ENCODE measurements around the gene ZBTB3.
"Not testable (repeated sequence)": the region's sequence is repeated elsewhere in the genome, so short reads cannot be mapped to it uniquely, and the experiment has no call there.

ZBTB3 gene

DNA sequence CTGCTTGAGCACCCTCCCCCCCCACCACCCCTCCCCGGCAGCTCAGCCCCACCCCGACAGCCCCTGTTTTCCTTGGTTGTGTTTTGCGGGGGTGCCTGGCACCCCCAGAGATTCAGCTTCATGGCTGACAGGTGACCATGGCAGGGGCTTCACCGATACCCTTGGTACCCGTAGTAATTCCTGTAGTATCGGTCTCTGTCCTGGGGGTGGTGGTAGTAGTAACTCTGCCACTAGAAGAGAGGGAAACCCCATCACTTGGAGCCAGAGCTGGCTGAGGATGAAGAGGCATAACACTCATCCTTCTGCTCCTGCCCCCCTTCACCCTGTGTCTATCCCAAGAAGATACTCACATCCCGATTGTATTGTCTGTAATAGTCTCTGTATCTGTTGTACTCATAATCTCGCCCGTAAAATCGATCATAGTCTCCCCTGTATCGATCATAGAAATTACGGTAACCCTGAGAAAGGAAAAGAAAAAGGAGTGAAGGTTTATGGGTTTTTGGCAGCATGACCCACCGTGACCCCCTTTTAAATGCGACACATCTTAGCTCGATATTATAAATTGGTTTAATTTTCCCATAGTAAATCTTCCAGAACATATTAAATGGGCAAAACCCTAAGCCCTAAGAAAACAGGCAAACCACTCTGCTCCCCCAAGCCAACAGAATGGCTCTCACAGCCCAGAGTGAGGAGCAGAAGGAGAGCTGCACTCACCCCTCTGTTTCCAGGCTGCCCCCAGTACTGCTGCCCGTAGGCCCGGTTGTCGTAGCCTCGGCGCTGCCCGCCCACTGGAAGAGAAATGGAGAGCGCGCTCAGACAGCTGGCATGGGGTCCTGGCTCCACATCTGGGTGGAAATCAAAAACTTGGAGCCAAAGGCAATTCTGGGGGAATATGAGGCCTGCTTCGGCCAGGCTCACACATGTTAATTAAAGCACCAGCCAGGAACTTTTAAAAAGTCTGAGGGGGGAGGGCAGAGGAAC, 38.5 kb downstream of the ZBTB3 start:
- H3K9ac ChIP-seq (ENCODE audit: low read depth, low read length), result no peak overlapping the region
- H3K4me1 ChIP-seq (ENCODE audit: insufficient read depth, low read length), result no peaks in the 10 kb centered on the region
- peaks cover 34% of the 10 kb centered on the region for H3K36me3 ChIP-seq (ENCODE audit: insufficient read depth, low read length)
- no peaks in the 10 kb centered on the region for H3K9me3 ChIP-seq (ENCODE audit: control insufficient read depth, insufficient read depth, low read length)

- H3K36me3 ChIP-seq (ENCODE audit: insufficient read depth, low read length), result peaks cover 23% of the 10 kb centered on the region
- H3K9me3 ChIP-seq (ENCODE audit: control insufficient read depth, insufficient read depth, low read length), result no peaks in the 10 kb centered on the region
- H3K9ac ChIP-seq (ENCODE audit: low read depth, low read length), result no peak overlapping the region
- no peaks in the 10 kb centered on the region for H3K4me1 ChIP-seq (ENCODE audit: insufficient read depth, low read length)
These were observed 40.6 kb downstream of the ZBTB3 start for GRCh38 chr11:62713343-62713742.

- no peaks in the 10 kb centered on the region for H3K9me3 ChIP-seq (ENCODE audit: control insufficient read depth, insufficient read depth, low read length)
- peaks cover 23% of the 10 kb centered on the region for H3K36me3 ChIP-seq (ENCODE audit: insufficient read depth, low read length)
These were observed 41.1 kb downstream of the ZBTB3 start for GRCh38 chr11:62712861-62713260.

DNA sequence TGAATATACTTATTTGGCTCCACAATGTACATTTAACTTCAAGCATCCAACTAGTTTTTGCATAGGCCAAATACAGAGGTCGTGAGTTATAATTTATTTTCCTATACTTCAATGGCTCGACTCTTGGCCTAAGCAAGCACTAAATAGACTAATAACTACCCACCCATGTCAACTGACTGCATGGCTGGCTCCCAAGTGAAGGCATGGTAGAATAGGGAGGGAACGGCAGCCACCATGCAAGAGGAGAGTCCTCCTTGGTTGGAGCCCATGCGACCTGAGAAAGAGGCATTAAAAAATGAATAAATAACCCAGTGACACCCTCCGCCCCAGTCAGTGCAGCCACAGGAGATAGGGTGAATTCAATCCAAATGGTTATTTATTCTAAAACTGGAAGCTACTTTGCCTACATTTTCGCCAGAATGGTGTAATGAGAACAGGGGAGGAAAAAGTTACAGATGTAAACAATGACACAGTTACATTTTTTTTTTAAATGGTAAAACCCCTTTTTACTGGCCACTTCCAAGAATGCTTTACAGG, 41.6 kb downstream of the ZBTB3 start:
- Histone ChIP-seq H3K36me3 (ENCODE audit: insufficient read depth, low read length) (peaks cover 23% of the 10 kb centered on the region), H3K9ac (ENCODE audit: low read depth, low read length) (no peak overlapping the region), H3K4me1 (ENCODE audit: insufficient read depth, low read length) (no peaks in the 10 kb centered on the region), H3K9me3 (ENCODE audit: control insufficient read depth, insufficient read depth, low read length) (no peaks in the 10 kb centered on the region)

More at GRCh38 chr11:62712861-62713260, 41.1 kb downstream of the ZBTB3 start:
- no peaks in the 10 kb centered on the region for H3K4me1 ChIP-seq (ENCODE audit: insufficient read depth, low read length)
- no peak overlapping the region for H3K9ac ChIP-seq (ENCODE audit: low read depth, low read length)

DNA sequence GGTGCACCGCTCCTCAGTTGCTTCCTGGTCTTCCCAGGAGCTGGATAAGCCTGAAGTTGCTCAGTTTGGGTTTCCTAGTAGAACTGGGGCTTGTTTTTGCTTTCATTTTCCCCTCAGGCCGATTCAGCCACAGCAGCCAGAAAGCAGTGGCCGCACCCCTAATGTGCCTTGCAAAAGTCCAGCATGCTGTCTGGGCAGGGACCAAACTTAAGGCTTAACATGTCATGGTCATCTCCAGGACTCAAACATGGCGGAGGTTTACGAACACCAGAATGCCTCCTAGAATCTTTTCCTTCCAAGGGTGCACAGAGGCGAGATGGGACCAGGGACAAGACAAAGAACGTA, 44.0 kb downstream of the ZBTB3 start:
- H3K9me3 ChIP-seq (ENCODE audit: control insufficient read depth, insufficient read depth, low read length), result no peaks in the 10 kb centered on the region
- H3K9ac ChIP-seq (ENCODE audit: low read depth, low read length), result peak overlapping the region; percentile 89
- no peaks in the 10 kb centered on the region for H3K4me1 ChIP-seq (ENCODE audit: insufficient read depth, low read length)
- peaks cover 3% of the 10 kb centered on the region for H3K36me3 ChIP-seq (ENCODE audit: insufficient read depth, low read length)

DNA sequence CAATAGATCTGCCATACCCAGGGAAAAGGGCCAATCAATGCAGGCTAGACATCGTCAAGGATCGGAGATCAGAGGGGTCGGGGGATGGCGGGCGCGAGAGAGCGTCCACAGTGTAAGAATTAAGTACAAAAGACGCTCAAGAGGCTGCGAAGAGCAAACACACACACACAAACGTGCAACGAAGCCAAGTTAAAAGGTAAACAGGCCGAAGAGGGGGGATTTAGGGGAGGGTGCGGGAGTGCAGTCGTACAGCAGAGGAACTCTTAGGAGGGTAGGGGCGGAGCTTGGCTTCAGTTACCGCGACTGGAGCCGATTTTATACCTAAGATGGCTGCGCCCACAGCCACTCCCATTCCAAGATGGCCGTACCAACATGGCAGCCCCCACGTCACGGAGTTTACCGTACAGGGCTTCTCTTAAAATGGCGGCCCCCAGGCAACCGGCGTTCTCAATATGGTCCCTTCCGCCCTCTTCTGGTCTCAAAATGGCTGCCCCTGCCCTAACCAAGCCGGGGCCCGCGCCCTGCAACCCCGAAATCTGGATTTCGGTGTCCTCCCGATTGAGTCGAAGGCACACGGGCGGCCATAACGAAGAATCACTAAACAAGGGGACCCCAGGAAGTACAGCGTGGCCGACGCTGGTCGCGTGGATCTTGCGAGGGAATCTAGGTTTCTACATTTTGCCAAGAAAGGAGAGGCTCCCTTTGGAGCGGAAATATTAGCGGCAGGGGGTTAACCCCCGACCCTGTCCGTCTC, 44.5 kb downstream of the ZBTB3 start:
- no peaks in the 10 kb centered on the region for H3K9me3 ChIP-seq (ENCODE audit: control insufficient read depth, insufficient read depth, low read length)
- no peaks in the 10 kb centered on the region; the same call in 1 of the 2 replicates for H3K36me3 ChIP-seq (ENCODE audit: insufficient read depth, low read length)
- H3K4me1 ChIP-seq (ENCODE audit: insufficient read depth, low read length), result no peaks in the 10 kb centered on the region
- H3K9ac ChIP-seq (ENCODE audit: low read depth, low read length), result peak overlapping the region; percentile 89

- Histone ChIP-seq H3K36me3 (ENCODE audit: insufficient read depth, low read length) (no peaks in the 10 kb centered on the region), H3K4me1 (ENCODE audit: insufficient read depth, low read length) (no peaks in the 10 kb centered on the region), H3K9ac (ENCODE audit: low read depth, low read length) (peak overlapping the region; percentile 89), H3K9me3 (ENCODE audit: control insufficient read depth, insufficient read depth, low read length) (no peaks in the 10 kb centered on the region)
These were observed 45.2 kb downstream of the ZBTB3 start for GRCh38 chr11:62708793-62709192.

- Histone ChIP-seq H3K4me1 (ENCODE audit: insufficient read depth, low read length) (no peaks in the 10 kb centered on the region), H3K36me3 (ENCODE audit: insufficient read depth, low read length) (no peaks in the 10 kb centered on the region), H3K9me3 (ENCODE audit: control insufficient read depth, insufficient read depth, low read length) (no peaks in the 10 kb centered on the region), H3K9ac (ENCODE audit: low read depth, low read length) (peak overlapping the region; percentile 89; the same call in 1 of the 2 replicates)
These were observed 45.6 kb downstream of the ZBTB3 start for GRCh38 chr11:62708392-62708791.

DNA sequence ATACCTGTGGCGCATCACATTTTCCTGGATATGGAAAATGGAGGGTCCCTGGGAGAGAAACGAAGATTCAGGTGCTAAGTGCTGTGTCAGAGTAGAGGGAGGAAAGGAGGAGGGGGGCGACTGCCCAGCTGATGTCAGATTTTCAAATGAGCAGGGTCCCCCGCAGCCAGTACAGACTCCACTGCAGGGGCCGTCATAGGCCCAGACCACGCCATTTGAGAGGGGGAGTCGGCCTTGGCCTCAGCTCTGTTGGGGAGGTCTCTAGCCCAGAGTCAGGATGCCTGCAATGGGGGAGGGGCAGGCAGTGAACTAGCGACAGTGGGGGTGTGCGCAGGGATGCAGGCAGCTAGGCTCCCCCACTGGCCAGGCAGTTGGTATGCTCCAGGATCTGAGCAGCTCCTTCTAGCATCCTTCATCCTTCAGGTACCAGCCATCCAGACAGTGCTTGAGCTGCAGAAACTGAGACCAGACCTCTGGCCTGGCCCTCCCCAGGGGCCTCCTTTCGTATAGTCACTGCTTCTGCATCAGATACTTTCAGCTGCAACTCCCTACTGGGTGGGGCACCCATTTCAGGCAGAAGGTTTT, 46.6 kb downstream of the ZBTB3 start, which contains the start of the genes BSCL2 and GNG3:
TSS of gene BSCL2 (minus strand) at position 148 of the 585 bp plus-strand sequence. CDS start 229 bp downstream, outside the sequence.
TSS of gene GNG3 (plus strand) at position 400 of the 585 bp plus-strand sequence. CDS start 620 bp downstream, outside the sequence.
- H3K9ac ChIP-seq (ENCODE audit: low read depth, low read length), result peak within 1 kb of the TSS; percentile 70
- H3K36me3 ChIP-seq (ENCODE audit: insufficient read depth, low read length), result no peaks in the 10 kb centered on the region
- H3K9me3 ChIP-seq (ENCODE audit: control insufficient read depth, insufficient read depth, low read length), result no peaks in the 10 kb centered on the region
- no peaks in the 10 kb centered on the region for H3K4me1 ChIP-seq (ENCODE audit: insufficient read depth, low read length)

DNA sequence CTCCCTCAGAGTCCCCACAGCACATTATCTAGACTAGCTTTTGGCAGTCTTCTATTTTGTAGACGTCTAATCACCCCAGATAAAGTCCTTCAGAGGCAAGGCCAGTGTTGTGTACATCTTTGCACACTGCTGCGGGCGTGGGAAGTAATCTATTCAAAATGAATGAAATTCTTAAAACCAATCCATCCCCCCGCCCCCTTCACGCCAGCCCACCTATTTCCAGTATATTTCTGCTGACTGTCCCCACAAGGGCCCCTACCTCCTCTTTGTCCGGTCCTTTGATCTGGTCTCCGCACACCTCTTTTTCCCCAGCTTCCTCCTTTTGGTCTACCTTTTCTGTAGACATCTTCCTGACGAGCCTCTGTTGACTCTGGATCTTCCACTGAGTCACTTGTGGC, 47.1 kb downstream of the ZBTB3 start:
- Histone ChIP-seq H3K9ac (ENCODE audit: low read depth, low read length) (peak overlapping the region; percentile 70), H3K36me3 (ENCODE audit: insufficient read depth, low read length) (no peaks in the 10 kb centered on the region), H3K9me3 (ENCODE audit: control insufficient read depth, insufficient read depth, low read length) (no peaks in the 10 kb centered on the region), H3K4me1 (ENCODE audit: insufficient read depth, low read length) (no peaks in the 10 kb centered on the region)

GRCh38 chr11:62705880-62706849, 47.8 kb downstream of the ZBTB3 start:
- no peaks in the 10 kb centered on the region for H3K4me1 ChIP-seq (ENCODE audit: insufficient read depth, low read length)
- H3K9me3 ChIP-seq (ENCODE audit: control insufficient read depth, insufficient read depth, low read length), result no peaks in the 10 kb centered on the region
- H3K36me3 ChIP-seq (ENCODE audit: insufficient read depth, low read length), result no peaks in the 10 kb centered on the region
- peak overlapping the region; percentile 74 for H3K9ac ChIP-seq (ENCODE audit: low read depth, low read length)

DNA sequence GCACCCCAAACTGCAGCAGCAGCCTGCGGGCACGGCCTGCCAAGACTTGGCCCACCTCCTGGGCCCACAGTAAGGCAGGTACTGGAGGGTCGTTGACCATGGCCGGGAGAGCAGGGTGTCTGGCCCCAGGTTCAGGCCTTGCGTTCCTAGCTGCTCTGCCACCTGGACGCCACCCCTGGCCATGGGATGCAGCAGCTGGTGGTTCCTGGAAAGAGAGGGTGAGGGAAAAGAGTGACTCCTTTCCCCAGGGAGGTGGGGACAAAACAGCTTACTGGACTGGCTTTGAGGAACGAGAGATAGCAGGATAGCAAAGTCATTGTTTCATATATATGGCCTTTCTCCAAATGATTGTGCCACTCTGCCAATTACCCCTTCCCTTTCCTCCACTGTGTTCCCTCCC, 48.5 kb downstream of the ZBTB3 start:
- H3K9ac ChIP-seq (ENCODE audit: low read depth, low read length), result peak overlapping the region; percentile 74; the same call in 1 of the 2 replicates
- H3K36me3 ChIP-seq (ENCODE audit: insufficient read depth, low read length), result no peaks in the 10 kb centered on the region
- H3K4me1 ChIP-seq (ENCODE audit: insufficient read depth, low read length), result no peaks in the 10 kb centered on the region
- H3K9me3 ChIP-seq (ENCODE audit: control insufficient read depth, insufficient read depth, low read length), result no peaks in the 10 kb centered on the region

GRCh38 chr11:62703921-62704320, 50.0 kb downstream of the ZBTB3 start:
- not testable (repeated sequence) for H3K9ac ChIP-seq (ENCODE audit: low read depth, low read length); H3K4me1 ChIP-seq (ENCODE audit: insufficient read depth, low read length); H3K9me3 ChIP-seq (ENCODE audit: control insufficient read depth, insufficient read depth, low read length); H3K36me3 ChIP-seq (ENCODE audit: insufficient read depth, low read length)

All from ES-I3 (cell line).